Activated CD8-positive, alpha-beta memory T cell treated with anti-CD3 and anti-CD28 coated beads for 4 hours (primary cell): ENCODE measurements around the gene HARBI1.

Experiments
- DNase-seq, 2 donors: peaks; one replicate each; pipeline ENCODE4 v3.0.0-alpha.2; 2020; ENCODE audit warnings: low read depth in 2 of 2

Gene HARBI1

DNA sequence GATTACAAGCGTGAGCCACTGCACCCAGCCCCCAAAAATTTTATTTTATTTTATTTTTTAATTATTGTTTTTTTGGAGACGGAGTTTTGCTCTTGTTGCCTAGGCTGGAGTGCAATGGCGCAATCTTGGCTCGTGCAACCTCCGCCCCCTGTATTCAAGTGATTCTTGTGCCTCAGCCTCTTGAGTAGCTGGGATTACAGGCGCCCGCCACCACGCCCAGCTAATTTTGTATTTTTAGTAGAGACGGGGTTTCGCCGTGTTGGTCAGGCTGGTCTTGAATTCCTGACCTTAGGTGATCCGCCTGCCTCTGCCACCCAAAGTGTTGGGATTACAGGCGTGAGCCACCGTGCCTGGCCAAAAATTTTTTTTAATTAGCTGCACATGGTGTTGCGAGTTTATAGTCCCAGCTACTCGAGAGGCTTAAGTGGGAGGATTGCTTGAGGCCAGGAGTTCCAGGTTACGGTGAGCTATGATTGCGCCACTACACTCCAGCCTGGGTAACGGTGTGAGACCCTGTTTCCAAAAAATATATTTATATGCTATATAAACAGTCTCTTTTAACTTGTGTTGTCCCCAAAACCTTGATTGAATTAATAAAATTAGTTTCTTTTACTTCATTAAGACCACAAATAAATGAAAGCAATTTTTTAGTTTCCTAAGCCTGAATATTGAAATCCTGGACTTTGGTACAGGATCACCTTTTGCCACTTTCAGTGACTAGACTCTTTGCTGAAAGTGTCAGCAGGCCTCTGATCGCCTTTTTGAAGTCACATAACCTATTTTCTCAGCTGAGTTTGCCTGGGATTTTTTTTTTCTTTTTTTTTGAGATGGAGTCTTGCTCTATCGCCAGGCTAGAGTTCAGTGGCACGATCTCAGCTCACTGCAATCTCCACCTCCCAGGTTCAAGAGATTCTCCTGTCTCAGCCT is 16.5 kb upstream of the HARBI1 start:
- no peak for DNase-seq

DNA sequence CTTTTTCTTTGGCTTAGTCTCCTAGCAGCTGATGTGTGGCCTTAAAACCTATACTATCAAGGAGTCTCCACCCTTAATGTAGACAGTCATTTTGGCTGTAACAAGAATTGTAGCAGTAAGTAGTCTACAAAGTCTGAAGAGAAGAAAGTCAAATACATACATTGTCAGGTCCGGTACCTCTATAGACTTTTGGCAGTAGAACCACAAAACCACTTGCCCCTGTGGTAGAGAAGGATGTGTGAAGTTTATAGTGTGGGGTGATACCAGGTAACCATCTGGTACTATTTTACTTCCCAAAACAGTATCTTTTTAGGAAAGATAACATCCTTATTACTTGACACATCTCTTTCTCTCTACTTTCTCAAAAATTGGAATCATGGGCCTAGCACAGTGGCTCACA is 15.5 kb upstream of the HARBI1 start:
- DNase-seq: no peak

DNA sequence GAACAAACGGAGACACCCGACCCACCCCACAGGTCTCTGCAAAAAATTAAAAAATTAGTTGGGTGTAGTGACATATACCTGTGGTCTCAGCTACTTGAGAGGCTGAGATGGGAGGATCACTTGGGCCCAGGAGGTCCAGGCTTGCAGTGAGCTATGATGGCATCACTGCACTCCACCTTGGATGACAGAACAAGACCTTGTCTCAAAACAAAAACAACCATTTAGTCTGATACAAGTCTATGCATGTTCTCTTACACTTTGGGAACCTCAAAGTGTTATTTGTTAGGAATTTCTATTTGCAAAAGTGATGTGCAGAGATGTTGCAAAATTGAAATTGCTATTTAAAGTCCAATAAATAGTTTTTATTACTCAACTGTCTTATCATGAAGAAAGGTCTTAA is 14.6 kb upstream of the HARBI1 start:
- no peak for DNase-seq

DNA sequence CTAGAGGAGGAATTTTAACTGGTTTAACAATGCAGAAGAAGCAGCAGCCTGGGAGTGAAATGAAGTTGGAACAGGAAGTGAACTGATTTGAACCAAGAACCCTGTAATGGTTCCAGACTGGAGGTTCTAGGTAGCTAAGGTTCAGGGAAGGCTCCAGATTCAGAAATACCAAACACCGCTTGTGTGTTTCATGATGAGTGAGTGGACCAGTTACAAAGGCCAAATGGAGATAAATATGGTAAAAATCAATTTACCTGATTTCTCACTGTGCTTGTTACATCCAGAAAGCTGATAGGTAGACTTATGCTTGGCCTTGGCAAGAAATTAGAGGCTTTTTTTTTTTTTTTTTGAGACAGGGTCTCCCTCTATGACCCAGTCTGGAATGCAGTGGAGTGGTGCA is 13.2 kb upstream of the HARBI1 start:
- DNase-seq: no peak

DNA sequence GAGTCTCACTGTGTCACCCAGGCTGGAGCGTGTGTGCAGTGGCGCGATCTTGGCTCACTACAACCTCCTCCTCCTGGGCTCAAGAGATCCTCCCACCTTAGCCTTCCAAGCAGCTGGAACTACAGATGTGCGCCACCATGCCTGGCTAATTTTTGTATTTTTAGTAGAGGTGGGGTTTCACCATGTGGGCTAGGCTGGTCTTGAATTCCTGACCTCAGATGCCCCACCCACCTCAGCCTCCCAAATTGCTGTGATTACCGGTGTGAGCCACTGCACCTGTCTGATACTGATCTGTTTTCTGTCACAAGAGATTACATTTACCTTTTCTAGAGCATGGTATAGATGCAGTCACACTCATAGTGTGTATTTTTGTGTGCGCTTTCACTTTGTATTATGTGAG is 11.9 kb upstream of the HARBI1 start:
- no peak for DNase-seq

DNA sequence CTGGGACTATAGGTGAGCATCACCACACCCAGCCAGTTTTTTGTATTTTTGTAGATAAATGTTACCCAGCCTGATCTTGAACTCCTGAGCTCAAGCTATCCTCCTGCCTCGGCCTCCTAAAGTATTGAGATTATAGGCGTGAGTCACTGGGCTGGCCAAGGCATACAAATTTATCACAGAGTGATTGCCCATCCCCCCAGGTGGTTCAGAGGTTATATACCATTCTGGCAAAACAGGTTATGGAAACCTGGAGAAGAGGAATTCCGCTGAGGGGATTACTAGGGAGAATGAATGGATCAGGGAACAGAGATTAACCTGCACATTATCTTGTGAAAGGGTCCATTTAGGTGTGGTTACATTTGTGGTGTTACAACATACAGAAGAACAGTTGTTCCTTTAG is 8.4 kb upstream of the HARBI1 start:
- no peak for DNase-seq

DNA sequence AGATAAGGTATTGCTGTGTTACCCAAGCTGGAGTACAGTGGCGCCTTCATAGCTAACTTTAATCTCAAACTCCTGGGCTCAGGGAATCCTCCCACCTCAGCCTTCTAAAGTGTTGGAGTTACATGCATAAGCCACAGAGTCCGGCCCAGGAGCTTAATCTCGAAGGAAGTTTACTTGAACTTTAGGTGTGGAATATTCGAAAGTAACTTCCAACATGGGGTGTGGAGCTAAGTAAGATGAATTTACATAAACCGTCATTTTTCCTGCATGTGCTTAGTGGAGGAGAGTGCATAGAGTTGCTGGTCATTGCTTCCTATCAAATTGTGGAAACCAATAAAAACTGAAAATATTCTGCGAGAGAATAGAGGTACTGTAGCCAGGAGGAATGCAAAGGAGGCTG is 1.8 kb upstream of the HARBI1 start:
- no peak for DNase-seq

DNA sequence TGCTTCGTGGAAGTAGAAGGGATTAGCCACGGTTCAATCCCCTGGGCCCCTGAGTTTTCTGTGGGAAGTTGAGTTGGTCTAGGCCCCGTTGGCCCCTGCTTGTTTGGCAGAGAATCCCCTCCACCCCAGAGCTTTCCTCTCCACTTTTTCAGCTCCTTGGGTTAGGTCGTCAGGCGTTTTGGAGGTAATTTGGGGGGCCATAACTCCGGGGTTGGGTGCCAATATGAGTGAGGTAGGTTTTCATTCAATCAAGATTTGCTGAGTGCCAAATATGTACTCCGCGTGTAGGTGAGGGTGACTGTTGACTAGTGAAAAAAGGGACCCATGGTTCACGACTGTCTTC is 916 bp upstream of the HARBI1 start:
- no peak for DNase-seq

DNA sequence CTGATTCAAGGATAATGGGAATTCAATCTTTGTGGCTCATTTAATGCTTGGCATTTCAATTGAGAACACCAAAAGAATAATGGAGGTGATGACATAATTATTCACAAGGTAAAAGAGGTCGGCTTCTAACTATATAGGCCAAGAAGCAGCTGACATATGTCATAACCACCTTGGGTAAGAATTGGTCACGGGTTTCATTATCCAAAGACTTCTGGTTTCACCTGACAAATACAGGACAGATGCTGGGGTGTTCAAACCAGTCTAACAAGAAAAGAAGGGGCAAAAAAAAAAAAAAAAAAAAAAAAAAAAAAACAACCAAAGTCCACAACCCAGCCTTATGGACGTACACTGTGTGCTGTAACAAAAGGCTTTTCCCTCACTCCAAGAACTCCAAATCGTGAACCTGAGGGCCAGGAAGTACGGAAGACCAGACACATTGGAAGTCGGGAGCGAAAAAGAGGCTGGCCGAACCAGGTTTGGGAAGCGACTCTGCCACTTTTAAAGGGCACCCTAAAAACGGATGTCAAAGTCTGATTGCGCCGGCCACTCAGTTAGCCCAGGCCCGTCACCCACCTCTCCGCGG is 385 bp downstream of the HARBI1 start:
- DNase-seq: no peak

DNA sequence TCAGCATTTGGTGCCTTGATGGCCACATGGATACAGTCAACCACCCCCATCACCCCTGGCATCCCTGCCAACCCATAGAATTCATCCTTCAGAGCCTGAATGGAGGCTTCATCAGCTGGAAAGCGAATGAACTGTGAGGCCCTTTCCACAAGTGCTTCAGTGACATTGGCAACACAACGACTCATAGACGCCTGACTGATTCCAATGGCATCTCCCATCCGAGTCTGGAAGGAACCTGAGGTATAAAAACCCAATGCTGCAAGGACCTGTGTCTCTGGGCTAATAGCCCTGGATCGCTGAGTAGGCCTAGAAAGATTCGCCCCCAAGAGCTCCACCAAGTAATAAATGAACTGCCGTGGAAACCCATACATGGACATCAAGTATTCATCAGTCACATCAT is 1.3 kb downstream of the HARBI1 start:
- DNase-seq: no peak

DNA sequence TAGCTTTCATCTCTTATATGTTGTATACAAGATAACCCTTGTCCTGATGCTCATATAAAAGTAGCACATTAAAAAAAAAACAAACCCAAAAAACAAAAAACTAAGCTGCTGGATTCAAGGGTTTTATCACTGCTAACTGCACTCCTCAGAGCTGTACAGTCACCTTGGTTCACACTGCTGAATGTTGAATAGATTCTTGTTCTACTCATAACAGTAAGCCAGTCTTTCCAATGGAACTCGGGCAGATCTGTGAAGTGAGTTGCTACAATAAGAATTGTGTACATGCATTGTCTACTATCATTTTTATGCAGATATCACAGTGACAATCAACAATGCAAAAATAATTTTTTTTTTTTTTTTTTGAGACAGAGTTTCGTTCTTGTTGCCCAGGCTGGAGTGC is 4.7 kb downstream of the HARBI1 start:
- no peak for DNase-seq

DNA sequence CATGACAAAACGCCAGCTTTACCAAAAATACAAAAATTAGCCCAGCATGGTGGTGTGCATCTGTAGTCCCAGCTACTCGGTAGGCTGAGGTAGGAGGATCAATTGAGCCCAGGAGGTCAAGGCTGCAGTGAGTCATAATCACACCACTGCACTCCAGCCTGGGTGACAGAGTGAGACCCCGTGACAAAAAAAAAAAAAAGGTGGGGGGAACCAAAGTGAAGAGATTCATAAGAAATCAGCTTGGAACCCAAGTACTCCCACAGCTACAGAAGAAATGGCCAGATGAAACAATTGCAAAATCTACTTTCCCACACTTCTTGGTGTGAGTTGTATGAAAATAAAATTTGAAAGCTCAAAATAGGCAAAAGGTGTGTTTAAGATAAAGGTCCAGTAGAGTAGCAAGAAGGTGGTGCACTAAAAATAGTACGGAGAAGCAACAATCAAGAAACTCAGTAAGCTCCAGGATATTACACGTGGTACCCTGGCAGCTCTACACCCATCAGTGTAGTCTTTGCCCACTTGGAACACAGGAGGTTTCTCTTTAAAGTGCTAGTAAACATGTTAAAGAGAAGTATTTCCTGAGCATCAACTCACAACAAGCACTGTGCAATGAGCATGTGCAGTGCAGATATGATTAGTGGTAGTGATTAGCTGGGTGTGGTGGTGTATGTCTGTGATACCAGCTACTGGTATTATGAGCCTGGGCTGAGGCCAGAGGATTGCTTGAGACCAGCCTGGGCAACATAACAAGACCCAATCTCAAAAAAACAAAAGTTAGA is 5.3 kb downstream of the HARBI1 start:
- DNase-seq: no peak

DNA sequence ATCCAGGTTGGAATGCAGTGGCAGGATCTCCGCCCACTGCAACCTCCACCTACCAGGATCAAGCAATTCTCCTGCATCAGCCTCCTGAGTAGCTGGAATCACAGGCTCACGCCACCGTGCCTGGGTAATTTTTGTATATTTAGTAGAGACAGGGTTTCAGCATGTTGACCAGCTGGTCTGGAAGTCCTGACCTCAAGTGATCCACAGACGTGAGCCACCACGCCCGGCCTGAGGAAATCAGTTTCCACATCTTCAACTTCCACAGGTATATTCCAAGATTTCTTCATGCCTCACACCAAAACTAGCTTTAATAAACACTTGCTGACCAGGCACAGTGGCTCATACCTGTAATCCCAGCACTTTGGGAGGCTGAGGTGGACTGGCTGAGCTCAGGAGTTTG is 7.6 kb downstream of the HARBI1 start:
- DNase-seq: no peak

DNA sequence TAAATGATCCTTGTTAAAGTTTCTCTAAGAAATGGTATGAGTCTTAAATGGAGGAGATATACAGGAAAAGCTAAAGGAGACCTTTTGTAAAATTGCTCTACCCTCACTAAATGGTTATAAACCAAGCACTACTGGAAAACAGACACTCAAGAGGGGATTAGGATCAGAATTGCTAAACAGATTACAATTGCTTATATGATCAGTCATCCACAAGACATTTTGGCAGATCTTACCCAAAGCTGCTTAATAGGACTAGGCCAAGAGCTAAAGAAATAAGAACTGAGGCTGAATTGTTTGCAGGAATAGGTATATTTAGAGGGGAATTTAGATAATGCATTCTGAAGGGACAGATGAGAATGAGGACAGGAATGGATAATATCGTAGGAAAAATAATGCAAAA is 9.5 kb downstream of the HARBI1 start:
- DNase-seq: no peak

DNA sequence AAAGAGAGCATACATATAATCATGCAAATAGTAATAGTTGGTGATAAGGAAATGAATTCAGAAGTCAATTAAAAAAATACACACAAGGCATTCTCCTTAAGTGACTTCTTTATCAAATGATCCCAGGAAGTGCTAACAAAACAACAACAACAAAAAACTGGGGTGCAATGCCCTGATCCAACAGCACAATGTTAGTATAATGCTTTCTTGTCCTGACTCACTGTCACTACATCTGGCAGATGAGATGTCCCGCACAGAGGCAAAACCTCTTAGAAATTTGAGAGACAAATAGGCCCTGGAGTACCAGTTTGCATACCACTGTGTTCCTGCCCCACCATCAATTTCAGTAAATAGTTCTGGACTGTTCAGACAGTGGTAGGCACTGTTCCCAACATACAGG is 12.2 kb downstream of the HARBI1 start:
- DNase-seq: no peak

DNA sequence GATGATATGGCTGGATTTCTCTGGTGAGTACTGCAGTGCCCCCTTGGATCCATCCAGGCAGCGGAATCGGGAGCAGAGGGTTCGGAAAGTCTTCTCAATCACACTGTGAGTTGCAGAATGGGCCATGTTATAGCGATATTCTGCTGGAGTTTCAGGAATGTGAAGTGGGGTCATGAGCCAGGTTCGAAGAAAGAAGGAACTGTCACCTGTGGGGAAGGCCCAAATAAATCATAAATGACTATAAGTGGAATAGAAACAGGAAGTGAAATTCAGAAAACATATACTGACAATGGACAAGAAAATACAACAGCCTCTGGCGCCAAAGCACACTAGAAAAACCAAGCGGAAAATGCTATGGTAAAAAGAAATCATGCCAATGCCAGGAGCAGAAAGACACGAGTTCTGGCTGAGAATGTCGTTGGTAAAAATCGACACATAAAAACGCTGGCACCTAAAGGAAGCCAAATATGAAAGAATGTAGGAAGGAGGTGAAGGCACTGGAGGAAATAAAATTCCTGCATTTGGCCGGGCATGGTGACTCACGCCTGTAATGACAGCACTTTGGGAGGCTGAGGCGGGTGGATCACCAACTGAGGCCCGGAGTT is 13.2 kb downstream of the HARBI1 start:
- no peak for DNase-seq

DNA sequence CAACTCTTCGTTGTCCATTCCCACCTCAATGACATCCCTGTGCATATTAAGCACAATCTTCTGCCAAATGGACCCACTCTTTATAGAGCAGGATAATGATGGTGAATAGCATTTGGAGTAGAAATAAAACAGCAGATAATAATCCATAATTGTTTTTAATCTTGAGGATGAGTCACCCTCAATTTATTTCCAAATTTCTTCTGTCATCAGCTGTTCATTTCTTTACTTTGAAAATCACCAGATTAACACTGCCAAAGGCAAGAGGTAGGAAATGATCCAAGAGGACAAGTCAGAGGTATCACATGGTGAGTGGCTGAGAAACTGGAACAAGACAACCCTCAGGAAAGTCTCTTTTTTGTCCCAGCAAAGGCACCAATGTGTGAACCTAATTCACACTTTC is 15.9 kb downstream of the HARBI1 start:
- DNase-seq: no peak

DNA sequence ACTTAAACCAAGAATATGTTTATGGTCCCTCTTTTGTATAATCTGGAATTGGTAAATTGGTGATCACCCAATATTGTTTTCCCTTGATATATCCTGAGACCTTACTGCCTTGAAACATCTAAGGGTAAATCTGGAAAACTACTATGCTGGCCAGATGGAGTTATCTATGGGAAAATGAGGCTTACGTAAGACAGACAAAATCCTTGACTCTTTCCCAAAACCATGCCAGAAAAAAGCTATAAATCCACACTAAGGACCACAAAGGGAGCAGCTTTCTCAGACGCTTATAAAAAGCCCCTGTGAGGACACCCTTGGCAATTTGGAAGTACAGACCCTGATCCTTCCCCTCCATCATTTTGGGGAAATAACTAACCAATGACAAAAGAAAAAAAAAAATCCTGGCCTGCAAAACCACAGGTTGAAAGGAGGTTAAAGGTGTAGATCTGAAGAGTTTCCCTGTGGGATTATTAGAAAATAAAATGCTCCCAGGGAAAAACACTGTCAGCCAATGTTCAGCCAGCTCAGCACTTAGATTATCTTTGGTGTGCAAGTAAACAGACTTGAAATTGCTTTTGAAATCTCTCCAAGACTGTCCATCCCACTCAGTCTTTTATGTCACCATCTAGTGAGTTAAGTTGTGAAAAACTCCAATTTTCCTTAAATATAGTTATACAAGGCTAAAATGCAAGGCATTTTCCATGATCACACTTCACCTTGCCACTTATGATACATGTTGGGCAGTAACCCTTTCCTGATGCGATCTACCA is 16.6 kb downstream of the HARBI1 start:
- no peak for DNase-seq

DNA sequence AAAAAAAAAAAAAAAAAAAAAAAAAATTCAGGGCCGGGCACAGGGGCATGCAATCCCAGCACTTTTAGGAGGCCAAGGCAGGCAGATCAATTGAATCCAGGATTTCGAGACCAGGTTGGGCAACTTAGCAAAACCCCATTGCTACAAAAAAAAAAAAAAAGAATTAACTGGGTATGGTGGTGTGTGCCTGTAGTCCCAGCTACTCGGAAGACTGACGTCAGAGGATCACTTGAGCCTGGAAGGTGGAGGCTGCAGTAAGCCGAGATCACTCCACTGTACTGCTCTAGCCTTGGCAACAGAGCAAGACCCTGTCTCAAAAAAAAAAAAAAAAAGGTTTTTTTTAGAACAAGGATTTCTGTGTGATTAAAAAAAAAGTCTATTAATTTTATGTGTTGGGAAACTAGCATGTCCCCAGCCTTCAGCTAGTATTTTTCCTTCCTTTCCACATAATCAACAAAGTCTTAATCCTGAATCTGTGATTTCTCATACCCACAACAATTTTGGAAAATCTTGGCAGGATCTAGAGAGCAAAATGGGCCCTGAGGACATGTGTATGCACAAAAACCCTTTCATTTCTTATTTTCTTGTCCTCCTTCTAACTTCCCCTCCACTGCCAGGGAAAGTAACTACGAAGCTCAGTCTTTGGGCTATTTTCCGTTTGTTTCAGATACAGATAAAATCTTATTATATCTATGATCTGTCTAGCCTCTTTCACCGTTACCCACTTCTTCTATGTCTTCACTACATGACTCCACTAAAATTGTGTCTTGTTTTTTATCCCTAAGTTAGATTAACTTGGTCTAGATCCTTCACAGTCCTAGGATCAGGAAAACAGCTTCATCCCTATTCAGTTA is 17.5 kb downstream of the HARBI1 start:
- no peak for DNase-seq

DNA sequence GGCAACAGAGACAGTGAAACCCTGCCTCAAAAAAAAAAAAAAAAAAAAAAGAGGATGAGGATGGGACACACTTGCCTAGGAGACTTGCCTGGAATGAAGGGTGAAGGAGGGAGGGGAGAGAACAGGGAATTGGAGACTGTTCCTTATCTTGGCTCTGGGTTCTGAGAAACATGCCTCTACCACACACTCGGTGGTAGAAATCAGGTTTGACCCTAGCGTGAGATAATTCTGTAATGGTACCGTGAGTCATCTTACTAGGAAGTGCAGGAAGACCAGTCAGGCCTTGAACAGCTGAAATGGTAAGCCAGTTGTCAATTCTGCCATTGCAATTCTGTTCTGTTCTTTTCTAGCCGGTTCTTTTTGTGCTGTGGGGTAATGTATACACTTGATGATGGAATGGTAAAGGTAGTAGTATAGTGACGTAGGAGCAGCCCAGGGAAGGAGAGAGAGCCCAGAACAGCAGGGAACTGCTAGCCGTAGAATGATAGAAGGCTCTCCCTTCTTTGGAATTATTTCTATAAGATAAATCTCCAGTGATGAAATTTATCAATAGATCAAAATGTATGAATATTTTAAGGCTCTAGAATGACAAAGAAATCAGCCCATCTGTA is 19.3 kb downstream of the HARBI1 start:
- DNase-seq: no peak
